Neuronal stem cell (in vitro differentiated cells): ENCODE measurements around the gene COG4.

Experiments used
- DNase-seq: peaks from one replicate; pipeline ENCODE4 v3.0.0-alpha.2; 2013; ENCODE audit warnings: low spot score
- H2AFZ ChIP-seq: one replicate; pipeline ENCODE4 v1.6.1; 2013; ENCODE audit warnings: mild to moderate bottlenecking, low read length, inconsistent platforms
- H2AK5ac ChIP-seq: 2 replicates; pipeline ENCODE4 v1.6.1; 2013; ENCODE audit warnings: low read depth, mild to moderate bottlenecking, inconsistent platforms, low read length, moderate library complexity, mixed read lengths
- H2BK120ac ChIP-seq: 2 replicates; pipeline ENCODE4 v1.6.1; 2013; ENCODE audit warnings: low read depth, mild to moderate bottlenecking, inconsistent platforms, low read length, moderate library complexity, mixed read lengths
- H2BK12ac ChIP-seq: one replicate; pipeline ENCODE4 v1.6.1; 2013; ENCODE audit warnings: low read length, inconsistent platforms
- H2BK15ac ChIP-seq: 2 replicates; pipeline ENCODE4 v1.6.1; 2013; ENCODE audit warnings: mild to moderate bottlenecking, low read length, inconsistent platforms, mixed read lengths
- H2BK5ac ChIP-seq: one replicate; pipeline ENCODE4 v1.6.1; 2013; ENCODE audit warnings: inconsistent platforms, mild to moderate bottlenecking, low read length, moderate library complexity
- H3K14ac ChIP-seq: one replicate; pipeline ENCODE4 v1.6.1; 2013; ENCODE audit warnings: low read length, inconsistent platforms
- H3K18ac ChIP-seq: 2 replicates; pipeline ENCODE4 v1.6.1; 2013; ENCODE audit warnings: low read length, inconsistent platforms
- H3K23ac ChIP-seq: 2 replicates; pipeline ENCODE4 v1.6.1; 2013; ENCODE audit warnings: low read depth, mild to moderate bottlenecking, mixed read lengths, low read length, inconsistent platforms; ENCODE audit not compliant: poor library complexity
- H3K27ac ChIP-seq: replicated peaks from 3 replicates; pipeline ENCODE4 v1.5.1; 2013; ENCODE audit warnings: low read length, inconsistent platforms
- H3K27me3 ChIP-seq, 3 experiments: 2 replicates each; pipeline ENCODE4 v1.6.1; 2013; ENCODE audit warnings: low read length in 3 of 3, mild to moderate bottlenecking in 2 of 3, inconsistent platforms in 1 of 3, low read depth in 1 of 3, mixed read lengths in 1 of 3, moderate library complexity in 1 of 3; ENCODE audit not compliant: control insufficient read depth in 3 of 3, insufficient read depth in 3 of 3
- H3K36me3 ChIP-seq, 2 donors: replicated peaks in 1 of 2; 2 replicates each; pipeline ENCODE4 v1.6.1; 2013; ENCODE audit warnings: low read length in 2 of 2; ENCODE audit not compliant: control insufficient read depth in 2 of 2, insufficient read depth in 2 of 2
- H3K4ac ChIP-seq: 2 replicates; pipeline ENCODE4 v1.6.1; 2013; ENCODE audit warnings: inconsistent platforms, mild to moderate bottlenecking, low read length, moderate library complexity
- H3K4me1 ChIP-seq, 2 donors: 1 replicate in 1 of 2; 2 replicates in 1 of 2; pipeline ENCODE4 v1.6.1; 2013; ENCODE audit warnings: low read length in 2 of 2, low read depth in 1 of 2; ENCODE audit not compliant: control insufficient read depth in 2 of 2, insufficient read depth in 1 of 2
- H3K4me2 ChIP-seq: one replicate; pipeline ENCODE4 v1.6.1; 2013; ENCODE audit warnings: mild to moderate bottlenecking, low read length, inconsistent platforms; ENCODE audit not compliant: insufficient read depth, poor library complexity, severe bottlenecking
- H3K4me3 ChIP-seq, 2 donors: 2 replicates each; pipeline ENCODE4 v1.5.1; 2013; ENCODE audit warnings: low read length in 2 of 2, mild to moderate bottlenecking in 2 of 2, inconsistent platforms in 1 of 2, moderate library complexity in 1 of 2
- H3K79me1 ChIP-seq: one replicate; pipeline ENCODE4 v1.6.1; 2013; ENCODE audit warnings: low read depth, mild to moderate bottlenecking, inconsistent platforms, low read length, moderate library complexity
- H3K9ac ChIP-seq: one replicate; pipeline ENCODE4 v1.6.1; 2013; ENCODE audit warnings: mild to moderate bottlenecking, low read depth, low read length, inconsistent platforms; ENCODE audit not compliant: poor library complexity
- H3K9me3 ChIP-seq, 2 donors: replicated peaks in 1 of 2; 2 replicates each; pipeline versions ENCODE3 to v1.6.1; 2013; ENCODE audit warnings: low read length in 2 of 2, mild to moderate bottlenecking in 2 of 2, inconsistent platforms in 1 of 2, low read depth in 1 of 2, mixed read lengths in 1 of 2, moderate library complexity in 1 of 2; ENCODE audit not compliant: control insufficient read depth in 2 of 2, insufficient read depth in 1 of 2
- H4K8ac ChIP-seq: one replicate; pipeline ENCODE4 v1.6.1; 2013; ENCODE audit warnings: low read depth, mild to moderate bottlenecking, inconsistent platforms, low read length, moderate library complexity
- H4K91ac ChIP-seq: one replicate; pipeline ENCODE4 v1.6.1; 2013; ENCODE audit warnings: low read length, low read depth, mild to moderate bottlenecking, inconsistent platforms; ENCODE audit not compliant: poor library complexity
- WGBS, 2 donors: extraction: QIAGEN DNeasy Blood & Tissue Kit; methylation state at CpG; one replicate each; pipeline ENCODE4 v1.1.7; 2013; ENCODE audit warnings: missing lambda C conversion rate in 2 of 2, mixed read lengths in 1 of 2; ENCODE audit not compliant: insufficient read length in 2 of 2, insufficient replicate concordance in 1 of 2; ENCODE audit errors: extremely low coverage in 2 of 2; 5-methylcytosine and 5-hydroxymethylcytosine counted together

COG4 gene

DNA sequence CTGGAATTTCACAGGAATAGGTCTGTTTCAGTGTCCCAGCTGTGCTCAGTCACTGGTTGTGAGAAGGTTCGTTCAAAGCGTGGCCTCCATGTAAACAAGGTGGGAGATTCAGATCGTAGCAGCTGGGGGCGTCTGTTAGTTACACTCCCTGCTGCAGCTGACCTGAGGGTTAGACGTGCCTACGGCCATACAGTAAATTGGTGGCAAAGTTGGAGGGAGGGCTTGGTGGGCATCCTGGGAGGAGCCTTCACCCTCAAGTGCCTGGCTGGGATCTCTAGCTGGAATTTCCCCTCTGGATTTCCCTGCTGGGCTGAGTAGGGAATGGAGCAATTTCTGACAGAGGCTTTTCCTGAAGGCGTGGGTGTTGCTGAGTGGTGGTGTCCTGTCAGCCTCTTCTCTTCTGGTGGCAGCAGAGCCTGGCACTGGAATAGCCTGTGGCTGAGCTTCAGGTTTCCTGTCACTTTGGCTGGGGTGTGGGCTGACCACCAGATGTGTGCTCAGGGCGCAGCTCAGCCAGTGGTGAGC is 62.6 kb downstream of the COG4 start:
- Histone ChIP-seq H2BK5ac (no peak overlapping the region), H2AK5ac (peak overlapping the region; percentile 63), H3K27me3 (no peaks in the 10 kb centered on the region), H3K14ac (no peak overlapping the region), H3K9ac (no peak overlapping the region), H2AFZ (no peak overlapping the region), H3K23ac (no peak overlapping the region), H3K27ac (no peak overlapping the region), H3K4me2 (no peak overlapping the region), H2BK120ac (no peak overlapping the region), H4K91ac (no peak overlapping the region), H3K4me1 (no peaks in the 10 kb centered on the region), H3K9me3 (no peaks in the 10 kb centered on the region), H3K4ac (no peak overlapping the region), H4K8ac (no peak overlapping the region), H3K79me1 (no peaks in the 10 kb centered on the region), H2BK15ac (no peak overlapping the region), H2BK12ac (no peak overlapping the region), H3K18ac (no peak overlapping the region), H3K4me3 (no peak overlapping the region), H3K36me3 (no peaks in the 10 kb centered on the region)
- no CpG with 5 or more reads among the region's 8 CpGs for WGBS, 2 donors
- DNase-seq = no peak

DNA sequence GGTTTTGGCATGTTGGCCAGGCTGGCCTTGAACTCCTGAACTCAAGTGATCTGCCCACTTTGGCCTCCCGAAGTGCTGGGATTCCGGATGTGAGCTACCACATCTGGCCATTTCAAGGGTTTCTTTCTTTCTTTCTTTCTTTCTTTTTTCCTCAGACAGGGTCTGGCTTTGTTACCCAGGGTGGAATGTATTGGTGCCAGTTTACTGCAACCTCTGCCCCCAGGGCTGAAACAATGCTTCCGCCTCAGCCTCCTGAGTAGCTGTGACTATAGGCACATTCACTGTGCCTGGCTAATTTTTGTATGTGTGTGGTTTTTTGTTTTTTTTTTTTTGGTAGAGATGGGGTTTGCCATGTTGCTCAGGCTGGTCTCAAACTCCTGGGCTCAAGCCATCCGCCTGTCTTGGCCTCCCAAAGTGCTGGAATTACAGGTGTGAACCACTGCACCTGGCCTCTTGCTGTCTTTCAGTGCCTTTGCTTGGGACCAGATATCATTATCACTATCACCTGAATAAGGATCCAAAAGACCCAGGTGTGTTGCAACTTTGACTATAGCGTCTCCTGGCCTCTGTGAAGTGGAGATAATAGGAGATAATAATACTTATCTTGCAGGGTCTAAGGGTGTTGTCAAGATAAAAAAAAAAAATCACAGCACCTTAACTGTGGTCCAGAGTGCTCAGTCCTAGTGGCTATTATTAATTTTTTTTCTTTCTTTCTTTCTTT is 65.7 kb downstream of the COG4 start:
- WGBS, 2 donors = no CpG with 5 or more reads among the region's 5 CpGs
- no peak for DNase-seq
- H3K4me2 ChIP-seq = no peak overlapping the region

GRCh38 chr16:70455910-70456309 is 67.4 kb downstream of the COG4 start:
- Histone ChIP-seq H3K4me3 (no peak overlapping the region), H3K9me3 (no peaks in the 10 kb centered on the region), H4K91ac (no peak overlapping the region), H3K14ac (no peak overlapping the region), H3K27me3 (no peaks in the 10 kb centered on the region), H3K79me1 (no peaks in the 10 kb centered on the region), H2BK120ac (no peak overlapping the region), H2BK5ac (no peak overlapping the region), H3K4ac (no peak overlapping the region), H2AFZ (no peak overlapping the region), H3K4me1 (peaks cover 0 to 3% of the 10 kb centered on the region in 2 donors), H4K8ac (no peak overlapping the region), H2BK15ac (no peak overlapping the region), H2BK12ac (no peak overlapping the region), H2AK5ac (no peak overlapping the region), H3K9ac (no peak overlapping the region), H3K27ac (no peak overlapping the region), H3K23ac (no peak overlapping the region), H3K4me2 (no peak overlapping the region), H3K36me3 (no peaks in the 10 kb centered on the region), H3K18ac (no peak overlapping the region)
- no peak for DNase-seq
- WGBS, 2 donors = no CpG with 5 or more reads among the region's 7 CpGs

More for the DNA sequence above, 65.7 kb downstream of the COG4 start:
- no peak overlapping the region for H3K23ac ChIP-seq
- no peak overlapping the region for H2BK5ac ChIP-seq
- peaks cover 0 to 3% of the 10 kb centered on the region in 2 donors for H3K4me1 ChIP-seq
- H3K27ac ChIP-seq = no peak overlapping the region
- no peak overlapping the region for H2AK5ac ChIP-seq
- no peak overlapping the region for H4K91ac ChIP-seq
- no peak overlapping the region for H2BK120ac ChIP-seq
- no peaks in the 10 kb centered on the region for H3K27me3 ChIP-seq
- no peak overlapping the region for H2BK15ac ChIP-seq
- no peak overlapping the region for H3K18ac ChIP-seq
- no peak overlapping the region for H3K9ac ChIP-seq
- no peaks in the 10 kb centered on the region for H3K9me3 ChIP-seq
- H3K4ac ChIP-seq = no peak overlapping the region
- H2AFZ ChIP-seq = no peak overlapping the region
- no peaks in the 10 kb centered on the region for H3K36me3 ChIP-seq
- H3K4me3 ChIP-seq = no peak overlapping the region
- H3K79me1 ChIP-seq = no peaks in the 10 kb centered on the region
- no peak overlapping the region for H4K8ac ChIP-seq
- H2BK12ac ChIP-seq = no peak overlapping the region
- no peak overlapping the region for H3K14ac ChIP-seq

GRCh38 chr16:70454222-70455034 is 68.9 kb downstream of the COG4 start, which contains the start of gene FCSK:
FCSK (plus strand) TSS chr16:70454595; CDS start chr16:70463191, 8,596 bp downstream.
- H3K4me1 ChIP-seq = peaks cover 0 to 3% of the 10 kb centered on the region in 2 donors
- H2BK120ac ChIP-seq = peak within 1 kb of the TSS; percentile 100
- H3K4ac ChIP-seq = peak within 1 kb of the TSS; percentile 66
- peak within 1 kb of the TSS; percentile 100 for H3K18ac ChIP-seq
- no peak within 1 kb of the TSS for H4K8ac ChIP-seq
- peak within 1 kb of the TSS; percentile 90 to 93 for H3K4me3 ChIP-seq
- peak within 1 kb of the TSS; percentile 90 for H3K9ac ChIP-seq
- H3K79me1 ChIP-seq = no peaks in the 10 kb centered on the region
- H3K4me2 ChIP-seq = peak within 1 kb of the TSS; percentile 85
- peak within 1 kb of the TSS; percentile 94 for H2BK12ac ChIP-seq
- peak within 1 kb of the TSS; percentile 98 for H2BK5ac ChIP-seq
- H3K14ac ChIP-seq = peak within 1 kb of the TSS; percentile 100
- H4K91ac ChIP-seq = peak within 1 kb of the TSS; percentile 95
- H3K27me3 ChIP-seq = no peaks in the 10 kb centered on the region
- peak within 1 kb of the TSS; percentile 67 for H2BK15ac ChIP-seq
- peak within 1 kb of the TSS; percentile 99 for H2AFZ ChIP-seq
- WGBS, 2 donors = no CpG with 5 or more reads among the region's 67 CpGs
- H3K9me3 ChIP-seq = no peaks in the 10 kb centered on the region
- peak; percentile 84 for DNase-seq
- H3K23ac ChIP-seq = peak within 1 kb of the TSS; percentile 80
- peak within 1 kb of the TSS; percentile 83 for H2AK5ac ChIP-seq
- H3K36me3 ChIP-seq = no peaks in the 10 kb centered on the region
- H3K27ac ChIP-seq = peak within 1 kb of the TSS; percentile 90
